ENCODE measurements around the gene ARHGAP32.
A peak's percentile ranks its signal among the peaks of the same experiment; 100 is the strongest.

ARHGAP32 gene

GRCh38 chr11:129106788-129107187 is 85.3 kb downstream of the ARHGAP32 start:
- peaks cover 18% of the 10 kb centered on the region for H3K9me3 ChIP-seq (ENCODE audit: control insufficient read depth, low read length)
- no peak overlapping the region for H3K4me3 ChIP-seq (ENCODE audit: low read length)
- H3K36me3 ChIP-seq (ENCODE audit: control insufficient read depth, insufficient read depth, low read length, severe bottlenecking), result no peaks in the 10 kb centered on the region
- H3K9ac ChIP-seq (ENCODE audit: low read length), result no peak overlapping the region
- no peaks in the 10 kb centered on the region for H3K4me1 ChIP-seq (ENCODE audit: control insufficient read depth, insufficient read depth, low read length)
- no peaks in the 10 kb centered on the region for H3K27me3 ChIP-seq (replicated peaks; ENCODE audit: control insufficient read depth, insufficient read depth, low read length)
- DNase-seq (ENCODE audit: low read depth), result no peak

DNA sequence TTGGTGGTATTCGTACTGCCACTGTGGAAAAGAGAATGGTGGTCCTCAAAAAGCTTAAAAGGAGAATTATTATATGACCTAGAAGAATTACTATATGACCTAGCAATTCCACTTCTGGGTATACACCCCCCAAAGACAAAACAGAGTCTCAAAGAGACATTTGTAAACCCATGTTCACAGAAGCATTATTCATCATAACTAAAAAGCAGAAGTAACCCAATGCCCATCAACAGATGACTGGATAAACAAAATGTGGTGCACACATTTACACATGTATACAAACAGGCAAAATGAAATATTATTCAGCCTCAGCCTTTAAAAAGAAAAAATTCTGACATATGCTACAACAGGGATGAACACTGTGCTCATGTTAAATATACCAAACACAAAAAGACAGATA is 89.4 kb downstream of the ARHGAP32 start:
- Histone ChIP-seq H3K36me3 (ENCODE audit: control insufficient read depth, insufficient read depth, low read length, severe bottlenecking) (no peaks in the 10 kb centered on the region), H3K9me3 (ENCODE audit: control insufficient read depth, low read length) (peaks cover 23% of the 10 kb centered on the region), H3K4me3 (ENCODE audit: low read length) (no peak overlapping the region)

GRCh38 chr11:129102225-129102624 is 89.9 kb downstream of the ARHGAP32 start:
- Histone ChIP-seq H3K4me1 (ENCODE audit: control insufficient read depth, insufficient read depth, low read length) (no peaks in the 10 kb centered on the region), H3K9ac (ENCODE audit: low read length) (no peak overlapping the region), H3K27me3 (replicated peaks; ENCODE audit: control insufficient read depth, insufficient read depth, low read length) (no peaks in the 10 kb centered on the region), H3K36me3 (ENCODE audit: control insufficient read depth, insufficient read depth, low read length, severe bottlenecking) (no peaks in the 10 kb centered on the region), H3K4me3 (ENCODE audit: low read length) (no peak overlapping the region), H3K9me3 (ENCODE audit: control insufficient read depth, low read length) (peaks cover 23% of the 10 kb centered on the region)
- DNase-seq (ENCODE audit: low read depth), result no peak

More for the DNA sequence above, 89.4 kb downstream of the ARHGAP32 start:
- Histone ChIP-seq H3K27me3 (replicated peaks; ENCODE audit: control insufficient read depth, insufficient read depth, low read length) (no peaks in the 10 kb centered on the region), H3K4me1 (ENCODE audit: control insufficient read depth, insufficient read depth, low read length) (no peaks in the 10 kb centered on the region), H3K9ac (ENCODE audit: low read length) (no peak overlapping the region)
- DNase-seq (ENCODE audit: low read depth), result no peak

DNA sequence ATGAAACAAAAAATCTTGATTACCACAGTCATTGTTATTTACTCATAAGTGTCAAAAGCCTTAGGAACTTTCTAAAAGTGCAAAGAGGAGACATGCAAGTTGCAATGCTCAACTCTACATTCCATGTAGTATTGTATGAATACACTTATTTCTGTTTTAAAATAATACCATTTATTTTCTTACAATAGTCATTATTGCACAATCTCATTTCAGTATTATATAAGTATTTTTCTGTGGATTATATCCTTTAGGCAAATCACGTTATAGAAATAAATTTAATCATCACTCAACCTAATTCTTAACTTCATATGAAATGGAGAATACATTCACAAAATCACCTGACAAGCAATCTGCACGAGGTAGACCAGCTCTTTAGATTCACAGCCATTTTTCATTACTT is 98.8 kb downstream of the ARHGAP32 start:
- DNase-seq (ENCODE audit: low read depth), result no peak
- H3K4me3 ChIP-seq (ENCODE audit: low read length), result no peak overlapping the region
- H3K4me1 ChIP-seq (ENCODE audit: control insufficient read depth, insufficient read depth, low read length), result peaks cover 8% of the 10 kb centered on the region
- H3K36me3 ChIP-seq (ENCODE audit: control insufficient read depth, insufficient read depth, low read length, severe bottlenecking), result no peaks in the 10 kb centered on the region
- H3K9me3 ChIP-seq (ENCODE audit: control insufficient read depth, low read length), result peaks cover 6% of the 10 kb centered on the region
- H3K27me3 ChIP-seq (replicated peaks; ENCODE audit: control insufficient read depth, insufficient read depth, low read length), result no peaks in the 10 kb centered on the region
- H3K9ac ChIP-seq (ENCODE audit: low read length), result no peak overlapping the region

- Histone ChIP-seq H3K36me3 (ENCODE audit: control insufficient read depth, insufficient read depth, low read length, severe bottlenecking) (no peaks in the 10 kb centered on the region), H3K4me3 (ENCODE audit: low read length) (no peak overlapping the region), H3K9ac (ENCODE audit: low read length) (no peak overlapping the region), H3K9me3 (ENCODE audit: control insufficient read depth, low read length) (no peaks in the 10 kb centered on the region), H3K4me1 (ENCODE audit: control insufficient read depth, insufficient read depth, low read length) (peaks cover 8% of the 10 kb centered on the region), H3K27me3 (replicated peaks; ENCODE audit: control insufficient read depth, insufficient read depth, low read length) (no peaks in the 10 kb centered on the region)
- peak; percentile 47 for DNase-seq (ENCODE audit: low read depth)
These were observed 102.1 kb downstream of the ARHGAP32 start for GRCh38 chr11:129090056-129090455.

DNA sequence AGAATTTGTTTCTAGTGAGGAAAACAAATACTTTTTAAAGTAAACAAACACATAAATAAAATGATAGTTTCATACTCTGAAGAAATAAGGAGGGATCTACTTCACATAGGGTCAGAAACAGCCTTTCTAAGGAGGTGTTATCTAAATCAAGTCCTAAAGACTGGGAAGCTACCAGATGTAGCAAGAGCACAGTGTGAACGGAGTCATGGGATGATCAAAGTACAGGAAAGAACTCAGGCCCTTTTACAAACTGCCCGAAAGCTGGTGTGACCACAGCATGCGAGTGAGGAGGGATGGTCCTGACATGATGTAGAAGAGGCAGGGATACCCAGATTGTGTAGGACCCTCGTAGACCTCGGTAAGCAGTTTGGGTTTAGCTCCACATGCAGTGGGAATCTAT is 102.8 kb downstream of the ARHGAP32 start:
- Histone ChIP-seq H3K9me3 (ENCODE audit: control insufficient read depth, low read length) (peaks cover 4% of the 10 kb centered on the region), H3K36me3 (ENCODE audit: control insufficient read depth, insufficient read depth, low read length, severe bottlenecking) (no peaks in the 10 kb centered on the region), H3K27me3 (replicated peaks; ENCODE audit: control insufficient read depth, insufficient read depth, low read length) (no peaks in the 10 kb centered on the region), H3K9ac (ENCODE audit: low read length) (no peak overlapping the region), H3K4me3 (ENCODE audit: low read length) (no peak overlapping the region), H3K4me1 (ENCODE audit: control insufficient read depth, insufficient read depth, low read length) (peaks cover 8% of the 10 kb centered on the region)
- no peak for DNase-seq (ENCODE audit: low read depth)

DNA sequence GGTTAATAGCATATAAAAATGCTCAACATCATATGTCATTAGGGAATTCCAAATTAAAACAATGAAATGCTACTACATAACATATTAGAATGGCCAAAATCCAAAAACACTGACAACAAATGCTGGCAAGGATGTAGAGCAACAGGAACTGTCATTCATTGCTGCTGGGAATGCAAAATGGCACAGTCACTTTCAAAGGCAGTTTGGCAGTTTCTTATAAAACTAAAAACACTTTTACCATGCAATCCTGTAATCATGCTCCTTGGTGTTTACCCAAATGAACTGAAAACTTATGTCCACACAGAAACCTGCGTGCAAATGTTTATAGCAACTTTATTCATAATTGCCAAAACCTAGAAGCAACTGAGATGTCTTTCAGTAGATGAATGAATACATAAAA is 105.1 kb downstream of the ARHGAP32 start:
- Histone ChIP-seq H3K36me3 (ENCODE audit: control insufficient read depth, insufficient read depth, low read length, severe bottlenecking) (no peaks in the 10 kb centered on the region), H3K4me1 (ENCODE audit: control insufficient read depth, insufficient read depth, low read length) (peaks cover 8% of the 10 kb centered on the region), H3K9me3 (ENCODE audit: control insufficient read depth, low read length) (peaks cover 20% of the 10 kb centered on the region)

DNA sequence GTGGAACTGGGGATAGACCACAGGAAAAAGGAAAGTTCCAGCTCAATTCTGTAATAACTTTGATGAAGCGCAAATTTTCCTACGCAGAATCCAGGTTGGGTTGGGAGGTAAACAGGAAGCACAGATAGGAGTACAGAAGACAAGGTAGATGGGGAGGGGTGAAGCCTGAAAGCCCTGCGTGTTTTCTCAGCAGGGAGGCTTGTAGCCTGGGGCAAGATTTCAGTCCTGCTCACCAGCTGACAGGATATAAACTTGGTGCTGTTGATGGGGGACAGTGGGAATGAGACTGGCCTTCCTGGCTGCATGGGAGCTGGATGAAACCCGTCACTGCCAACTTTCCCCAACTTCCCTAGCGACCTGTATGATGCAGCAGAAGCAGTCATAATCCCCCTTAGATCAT is 114.9 kb downstream of the ARHGAP32 start:
- no peak for DNase-seq (ENCODE audit: low read depth)
- Histone ChIP-seq H3K4me3 (ENCODE audit: low read length) (no peak overlapping the region), H3K4me1 (ENCODE audit: control insufficient read depth, insufficient read depth, low read length) (no peaks in the 10 kb centered on the region), H3K9ac (ENCODE audit: low read length) (no peak overlapping the region), H3K36me3 (ENCODE audit: control insufficient read depth, insufficient read depth, low read length, severe bottlenecking) (no peaks in the 10 kb centered on the region), H3K9me3 (ENCODE audit: control insufficient read depth, low read length) (no peaks in the 10 kb centered on the region), H3K27me3 (replicated peaks; ENCODE audit: control insufficient read depth, insufficient read depth, low read length) (no peaks in the 10 kb centered on the region)

More for the DNA sequence above, 105.1 kb downstream of the ARHGAP32 start:
- Histone ChIP-seq H3K9ac (ENCODE audit: low read length) (no peak overlapping the region), H3K4me3 (ENCODE audit: low read length) (no peak overlapping the region), H3K27me3 (replicated peaks; ENCODE audit: control insufficient read depth, insufficient read depth, low read length) (no peaks in the 10 kb centered on the region)
- no peak for DNase-seq (ENCODE audit: low read depth)

DNA sequence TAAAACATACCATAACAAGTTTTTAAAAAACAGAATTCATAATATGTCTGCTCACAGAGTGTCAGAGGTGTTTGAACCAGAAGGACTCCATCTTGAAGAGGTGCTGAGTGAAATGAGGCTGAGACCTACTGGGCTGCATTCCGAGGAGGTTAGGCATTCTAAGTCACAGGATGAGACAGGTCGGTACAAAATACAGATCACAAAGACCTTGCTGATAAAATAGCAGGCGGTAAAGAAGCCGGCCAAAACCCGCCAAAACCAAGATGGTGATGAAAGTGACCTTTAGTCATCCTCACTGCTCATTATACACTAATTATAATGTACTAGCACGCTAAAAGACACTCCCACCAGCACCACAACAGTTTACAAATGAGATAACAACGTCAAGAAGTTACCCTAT is 116.4 kb downstream of the ARHGAP32 start:
- DNase-seq (ENCODE audit: low read depth), result no peak

GRCh38 chr11:129067454-129067853 is 124.7 kb downstream of the ARHGAP32 start:
- H3K9me3 ChIP-seq (ENCODE audit: control insufficient read depth, low read length), result no peaks in the 10 kb centered on the region
- no peak overlapping the region for H3K4me3 ChIP-seq (ENCODE audit: low read length)
- no peak overlapping the region for H3K9ac ChIP-seq (ENCODE audit: low read length)
- H3K4me1 ChIP-seq (ENCODE audit: control insufficient read depth, insufficient read depth, low read length), result no peaks in the 10 kb centered on the region
- peaks cover 19% of the 10 kb centered on the region for H3K36me3 ChIP-seq (ENCODE audit: control insufficient read depth, insufficient read depth, low read length, severe bottlenecking)
- no peak for DNase-seq (ENCODE audit: low read depth)
- no peaks in the 10 kb centered on the region for H3K27me3 ChIP-seq (replicated peaks; ENCODE audit: control insufficient read depth, insufficient read depth, low read length)

More for the DNA sequence above, 116.4 kb downstream of the ARHGAP32 start:
- no peaks in the 10 kb centered on the region for H3K9me3 ChIP-seq (ENCODE audit: control insufficient read depth, low read length)
- no peaks in the 10 kb centered on the region for H3K36me3 ChIP-seq (ENCODE audit: control insufficient read depth, insufficient read depth, low read length, severe bottlenecking)
- H3K27me3 ChIP-seq (replicated peaks; ENCODE audit: control insufficient read depth, insufficient read depth, low read length), result no peaks in the 10 kb centered on the region
- H3K4me3 ChIP-seq (ENCODE audit: low read length), result no peak overlapping the region
- H3K4me1 ChIP-seq (ENCODE audit: control insufficient read depth, insufficient read depth, low read length), result no peaks in the 10 kb centered on the region
- no peak overlapping the region for H3K9ac ChIP-seq (ENCODE audit: low read length)

GRCh38 chr11:129066229-129066628 is 125.9 kb downstream of the ARHGAP32 start:
- H3K9ac ChIP-seq (ENCODE audit: low read length), result no peak overlapping the region
- no peaks in the 10 kb centered on the region for H3K27me3 ChIP-seq (replicated peaks; ENCODE audit: control insufficient read depth, insufficient read depth, low read length)
- peaks cover 19% of the 10 kb centered on the region for H3K36me3 ChIP-seq (ENCODE audit: control insufficient read depth, insufficient read depth, low read length, severe bottlenecking)
- no peak for DNase-seq (ENCODE audit: low read depth)
- H3K4me3 ChIP-seq (ENCODE audit: low read length), result no peak overlapping the region
- no peaks in the 10 kb centered on the region for H3K4me1 ChIP-seq (ENCODE audit: control insufficient read depth, insufficient read depth, low read length)
- H3K9me3 ChIP-seq (ENCODE audit: control insufficient read depth, low read length), result no peaks in the 10 kb centered on the region

- Histone ChIP-seq H3K9ac (ENCODE audit: low read length) (no peak overlapping the region), H3K4me3 (ENCODE audit: low read length) (no peak overlapping the region), H3K27me3 (replicated peaks; ENCODE audit: control insufficient read depth, insufficient read depth, low read length) (no peaks in the 10 kb centered on the region), H3K9me3 (ENCODE audit: control insufficient read depth, low read length) (no peaks in the 10 kb centered on the region), H3K36me3 (ENCODE audit: control insufficient read depth, insufficient read depth, low read length, severe bottlenecking) (peaks cover 19% of the 10 kb centered on the region), H3K4me1 (ENCODE audit: control insufficient read depth, insufficient read depth, low read length) (no peaks in the 10 kb centered on the region)
- DNase-seq (ENCODE audit: low read depth), result no peak
These were observed 129.0 kb downstream of the ARHGAP32 start for GRCh38 chr11:129063118-129063517.
